OCI-LY1 (cell line): ENCODE results near the gene ARL5A.

Experiments used
- EZH2 ChIP-seq: fragments of 200-600 bp; sonication (generic), shearing (Covaris generic); IDR thresholded peaks from 2 replicates; pipeline ENCODE4 v1.8.0; 2017; ENCODE audit warnings: borderline replicate concordance, mixed run types, mild to moderate bottlenecking, antibody characterized with exemption, low read length, moderate library complexity, mixed read lengths
- TF ChIP-seq, protein P1 (sequence below): fragments of 200-600 bp; sonication (generic), shearing (Covaris generic); IDR thresholded peaks from 2 replicates; pipeline ENCODE4 v1.5.1; 2017; ENCODE audit warnings: mild to moderate bottlenecking, antibody characterized with exemption, low read length, moderate library complexity, mixed read lengths

DNA sequence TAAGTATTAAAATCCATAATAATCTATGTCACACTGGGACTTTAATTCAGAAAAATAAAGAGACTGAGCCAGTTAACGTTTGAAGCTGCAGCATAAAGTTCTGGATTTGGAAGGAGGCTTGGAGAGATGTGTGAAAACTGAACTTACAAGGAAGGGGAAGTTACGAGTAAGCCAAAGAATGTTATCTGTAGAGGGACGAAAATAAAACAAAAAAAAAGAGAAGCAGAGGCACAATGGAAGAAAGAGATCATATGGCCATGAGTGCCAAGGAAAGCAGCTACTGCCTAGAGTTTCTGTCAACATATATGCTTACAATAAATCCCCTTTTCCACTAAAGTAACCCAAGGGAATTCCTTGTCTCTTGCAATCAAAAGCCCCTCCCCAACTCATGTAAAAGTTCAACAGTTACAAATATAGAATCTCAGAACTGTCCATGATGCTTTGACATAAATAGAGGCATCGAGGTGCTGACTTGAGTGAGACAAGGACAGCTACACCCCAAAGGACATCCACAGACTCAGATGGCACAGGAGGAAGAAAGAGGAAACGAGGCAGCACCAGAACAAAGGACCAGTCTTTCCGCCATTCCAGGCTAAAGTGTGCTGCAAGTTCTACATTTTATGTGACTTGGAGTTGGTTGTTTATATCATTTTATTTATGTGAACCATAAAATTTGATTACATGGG, 16.1 kb upstream of the ARL5A start:
- TF ChIP-seq, protein P1, sequence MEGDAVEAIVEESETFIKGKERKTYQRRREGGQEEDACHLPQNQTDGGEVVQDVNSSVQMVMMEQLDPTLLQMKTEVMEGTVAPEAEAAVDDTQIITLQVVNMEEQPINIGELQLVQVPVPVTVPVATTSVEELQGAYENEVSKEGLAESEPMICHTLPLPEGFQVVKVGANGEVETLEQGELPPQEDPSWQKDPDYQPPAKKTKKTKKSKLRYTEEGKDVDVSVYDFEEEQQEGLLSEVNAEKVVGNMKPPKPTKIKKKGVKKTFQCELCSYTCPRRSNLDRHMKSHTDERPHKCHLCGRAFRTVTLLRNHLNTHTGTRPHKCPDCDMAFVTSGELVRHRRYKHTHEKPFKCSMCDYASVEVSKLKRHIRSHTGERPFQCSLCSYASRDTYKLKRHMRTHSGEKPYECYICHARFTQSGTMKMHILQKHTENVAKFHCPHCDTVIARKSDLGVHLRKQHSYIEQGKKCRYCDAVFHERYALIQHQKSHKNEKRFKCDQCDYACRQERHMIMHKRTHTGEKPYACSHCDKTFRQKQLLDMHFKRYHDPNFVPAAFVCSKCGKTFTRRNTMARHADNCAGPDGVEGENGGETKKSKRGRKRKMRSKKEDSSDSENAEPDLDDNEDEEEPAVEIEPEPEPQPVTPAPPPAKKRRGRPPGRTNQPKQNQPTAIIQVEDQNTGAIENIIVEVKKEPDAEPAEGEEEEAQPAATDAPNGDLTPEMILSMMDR: no peak
- no peak for TF ChIP-seq EZH2
